Measurements from ENCODE around the gene S1PR5. TPM values are rescaled to one million over a fixed set of nuclear protein-coding genes. Genes with fewer than 3 reads are reported as not detected.

S1PR5 gene
- total RNA-seq, 4 donors from 2014 or later, result 1.8 to 2.6 TPM; not detected in 2

DNA sequence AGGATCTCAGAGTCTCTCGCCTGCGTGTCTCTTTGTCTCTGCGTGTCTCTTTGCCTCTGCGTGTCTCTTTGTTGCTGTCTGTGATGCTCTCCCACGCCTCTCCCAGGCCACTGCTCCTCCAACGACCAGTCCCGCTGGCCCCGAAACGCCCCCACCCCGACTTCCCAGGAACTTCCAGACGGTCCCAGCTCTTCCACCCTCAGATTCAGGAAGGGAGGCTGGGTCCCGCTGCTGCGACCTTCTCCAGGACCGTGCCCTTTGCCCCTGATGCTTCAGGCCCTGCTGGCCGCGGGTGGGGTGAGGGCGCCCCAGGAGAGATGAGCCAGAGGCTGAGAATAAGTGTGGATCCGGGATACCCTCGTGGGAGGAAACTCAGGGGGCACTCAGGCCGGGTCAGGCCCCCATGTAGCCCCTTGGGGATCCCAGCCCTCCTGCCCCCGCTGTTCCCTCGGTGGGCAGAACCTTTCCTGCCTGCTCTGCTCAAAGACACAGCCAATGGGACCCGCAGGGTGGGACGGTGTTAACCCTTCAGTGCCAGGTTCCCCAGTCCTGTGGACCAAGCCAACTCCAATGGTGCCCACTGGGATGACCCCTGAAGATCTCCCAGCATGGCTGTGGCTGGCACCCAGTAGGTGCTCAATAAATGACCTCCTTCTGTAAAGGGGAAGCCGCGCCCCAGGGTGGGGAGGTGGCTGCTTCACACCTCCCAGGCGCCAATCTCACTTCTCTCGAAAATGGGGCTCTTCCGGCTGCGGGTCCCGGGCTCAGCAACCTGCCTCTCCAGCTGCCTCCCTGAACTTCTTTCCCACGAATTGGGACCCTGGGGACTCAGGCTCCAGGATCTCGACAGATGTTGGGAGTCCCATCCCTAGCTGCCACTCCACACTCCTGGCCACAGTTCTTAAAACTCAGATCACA, 1.5 kb upstream of the S1PR5 start:
- intact Hi-C loops (cut with DNase I; ENCODE audit: low total_unique reads), result no loop called here
- no peaks in the 10 kb centered on the region for H3K9me3 ChIP-seq
- H3K27me3 ChIP-seq, result peaks cover 9 to 21% of the 10 kb centered on the region in 2 donors
- H3K36me3 ChIP-seq, result no peaks in the 10 kb centered on the region
- no peak overlapping the region for H3K4me3 ChIP-seq
- H3K4me1 ChIP-seq, result peaks cover 0 to 7% of the 10 kb centered on the region in 2 donors
- no peak overlapping the region for H3K27ac ChIP-seq
- TF ChIP-seq, protein P1, sequence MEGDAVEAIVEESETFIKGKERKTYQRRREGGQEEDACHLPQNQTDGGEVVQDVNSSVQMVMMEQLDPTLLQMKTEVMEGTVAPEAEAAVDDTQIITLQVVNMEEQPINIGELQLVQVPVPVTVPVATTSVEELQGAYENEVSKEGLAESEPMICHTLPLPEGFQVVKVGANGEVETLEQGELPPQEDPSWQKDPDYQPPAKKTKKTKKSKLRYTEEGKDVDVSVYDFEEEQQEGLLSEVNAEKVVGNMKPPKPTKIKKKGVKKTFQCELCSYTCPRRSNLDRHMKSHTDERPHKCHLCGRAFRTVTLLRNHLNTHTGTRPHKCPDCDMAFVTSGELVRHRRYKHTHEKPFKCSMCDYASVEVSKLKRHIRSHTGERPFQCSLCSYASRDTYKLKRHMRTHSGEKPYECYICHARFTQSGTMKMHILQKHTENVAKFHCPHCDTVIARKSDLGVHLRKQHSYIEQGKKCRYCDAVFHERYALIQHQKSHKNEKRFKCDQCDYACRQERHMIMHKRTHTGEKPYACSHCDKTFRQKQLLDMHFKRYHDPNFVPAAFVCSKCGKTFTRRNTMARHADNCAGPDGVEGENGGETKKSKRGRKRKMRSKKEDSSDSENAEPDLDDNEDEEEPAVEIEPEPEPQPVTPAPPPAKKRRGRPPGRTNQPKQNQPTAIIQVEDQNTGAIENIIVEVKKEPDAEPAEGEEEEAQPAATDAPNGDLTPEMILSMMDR (IDR thresholded peaks at IDR 0.05), result no peak
- TF ChIP-seq POLR2A (IDR thresholded peaks at IDR 0.05), result no peak
- DNase-seq, result no peak

DNA sequence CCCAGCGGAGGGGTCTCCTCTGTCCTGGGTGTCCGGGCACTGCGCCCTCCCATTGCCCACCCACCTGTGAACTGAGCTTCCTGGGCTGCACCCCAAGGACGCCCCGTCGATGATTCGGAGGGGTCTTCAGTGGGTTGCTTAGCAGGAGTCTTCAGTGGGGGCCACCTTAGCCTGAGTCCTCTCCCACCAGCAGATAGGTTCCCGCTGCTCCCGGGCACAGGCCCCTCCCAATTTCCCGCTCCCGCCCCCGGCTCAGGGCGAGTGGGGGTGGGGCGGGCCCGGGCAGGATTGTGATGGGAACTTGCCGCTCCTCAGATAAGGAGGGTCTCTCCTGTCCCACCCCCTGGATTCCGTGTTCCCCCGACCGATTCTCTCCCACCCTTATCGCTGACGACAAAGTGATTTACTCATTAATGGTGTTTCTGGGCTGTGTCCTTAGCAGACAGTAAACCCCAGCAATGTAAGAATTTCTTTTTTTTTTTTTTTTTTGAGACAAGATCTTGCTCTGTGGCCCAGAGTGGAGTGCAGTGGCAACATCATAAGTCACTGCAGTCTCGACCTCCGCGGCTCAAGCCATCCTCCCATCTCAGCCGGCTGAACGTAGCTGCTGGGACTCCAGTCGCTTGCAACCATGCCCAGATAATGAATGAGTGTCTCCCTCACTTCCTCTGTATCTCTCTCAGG, 655 bp upstream of the S1PR5 start:
- H3K9me3 ChIP-seq, result no peaks in the 10 kb centered on the region
- TF ChIP-seq, protein P1 (IDR thresholded peaks at IDR 0.05), result no peak
- no peak for TF ChIP-seq POLR2A (IDR thresholded peaks at IDR 0.05)
- H3K27me3 ChIP-seq, result peaks cover 9 to 26% of the 10 kb centered on the region in 2 donors
- no peak overlapping the region for H3K27ac ChIP-seq
- intact Hi-C loops (cut with DNase I; ENCODE audit: low total_unique reads), result no loop called here
- H3K4me3 ChIP-seq, result no peak overlapping the region
- DNase-seq, result no peak
- peaks cover 0 to 7% of the 10 kb centered on the region in 2 donors for H3K4me1 ChIP-seq
- no peaks in the 10 kb centered on the region for H3K36me3 ChIP-seq

DNA sequence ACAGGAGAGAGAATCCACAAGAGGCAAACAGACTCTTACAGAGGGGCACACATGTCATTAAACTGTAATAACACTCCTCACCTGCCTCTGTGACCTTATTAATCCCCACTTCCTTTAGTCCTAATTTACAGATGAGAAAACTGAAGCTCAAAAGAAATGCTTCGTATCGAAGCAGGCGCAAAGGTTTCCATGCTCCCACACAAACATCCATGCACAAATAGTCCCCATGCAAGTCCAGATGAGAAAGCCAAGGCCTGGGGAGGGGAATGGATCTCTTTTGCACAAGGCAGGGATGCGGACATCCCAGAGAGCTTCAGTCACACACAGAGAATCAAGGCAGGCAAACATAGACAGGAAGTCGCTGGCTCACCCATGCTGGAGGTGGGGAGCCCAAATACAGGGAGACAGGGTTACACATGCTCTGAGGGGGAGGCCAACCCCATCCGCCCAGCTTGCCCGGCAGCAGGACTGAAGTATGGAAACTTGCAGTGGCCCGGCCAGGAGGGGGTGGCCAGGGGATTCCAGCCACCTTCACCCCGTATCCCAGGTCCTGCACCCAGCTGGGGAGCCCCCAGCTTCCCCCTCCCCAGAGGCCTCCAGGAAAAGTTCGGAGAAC, 468 bp downstream of the S1PR5 start:
- intact Hi-C loops (cut with DNase I; ENCODE audit: low total_unique reads), result no loop called here
- Histone ChIP-seq H3K4me1 (peaks cover 0 to 7% of the 10 kb centered on the region in 2 donors), H3K9me3 (no peaks in the 10 kb centered on the region), H3K27ac (no peak overlapping the region), H3K27me3 (peaks cover 9 to 26% of the 10 kb centered on the region in 2 donors), H3K4me3 (no peak overlapping the region), H3K36me3 (no peaks in the 10 kb centered on the region)
- TF ChIP-seq POLR2A (IDR thresholded peaks at IDR 0.05), result no peak
- TF ChIP-seq, protein P1 (IDR thresholded peaks at IDR 0.05), result no peak
- no peak for DNase-seq

DNA sequence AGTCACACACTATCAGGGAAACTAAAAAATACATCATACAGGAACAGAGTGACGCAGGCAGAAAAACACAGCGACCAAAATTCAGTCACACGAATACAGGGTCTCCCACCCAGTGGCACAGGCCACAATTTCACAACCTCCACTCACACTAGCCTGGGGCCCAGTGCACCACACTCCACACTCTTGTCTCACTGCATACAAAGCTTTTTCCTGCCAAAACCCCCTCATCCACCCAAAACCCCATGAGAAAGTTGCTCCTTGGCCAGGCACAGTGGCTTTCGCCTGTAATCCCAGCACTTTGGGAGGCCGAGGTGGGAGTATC, 1.2 kb downstream of the S1PR5 start:
- H3K36me3 ChIP-seq, result no peaks in the 10 kb centered on the region
- H3K9me3 ChIP-seq, result no peaks in the 10 kb centered on the region
- no peak overlapping the region for H3K4me3 ChIP-seq
- TF ChIP-seq, protein P1 (IDR thresholded peaks at IDR 0.05), result no peak
- no peak for TF ChIP-seq POLR2A (IDR thresholded peaks at IDR 0.05)
- intact Hi-C loops (cut with DNase I; ENCODE audit: low total_unique reads), result no loop called here
- DNase-seq, result no peak
- peaks cover 9 to 26% of the 10 kb centered on the region in 2 donors for H3K27me3 ChIP-seq
- no peak overlapping the region for H3K27ac ChIP-seq
- H3K4me1 ChIP-seq, result peaks cover 0 to 7% of the 10 kb centered on the region in 2 donors

Data from uterus (tissue), 4 donors.